Upper lobe of left lung (tissue), 4 donors: Measurements from ENCODE around the gene NPC1.
A peak's percentile ranks its signal among the peaks of the same experiment; 100 is the strongest.

ENCODE experiments used
- CTCF ChIP-seq, 6 experiments: fragments of 450-650 bp in 4 of 6; fragments of 200-600 bp in 2 of 6; sonication (generic) in 2 of 6; IDR thresholded peaks; one replicate each; pipeline ENCODE4 v1.5.1; 2016 to 2019; ENCODE audit warnings: antibody characterized with exemption in 6 of 6
- EP300 ChIP-seq, 4 donors: sonication (generic); formaldehyde crosslinking; IDR thresholded peaks; one replicate each; pipeline ENCODE4 v1.5.1; 2017; ENCODE audit warnings: antibody characterized with exemption in 4 of 4, control low read depth in 2 of 4
- POLR2A ChIP-seq, 4 donors: fragments of 450-650 bp; IDR thresholded peaks; one replicate each; pipeline ENCODE4 v1.5.1; 2016 to 2017; ENCODE audit warnings: antibody characterized with exemption in 4 of 4, mild to moderate bottlenecking in 2 of 4
- POLR2AphosphoS5 ChIP-seq, 2 donors: sonication (generic); formaldehyde crosslinking; IDR thresholded peaks; one replicate each; pipeline ENCODE4 v1.5.1; 2017; ENCODE audit warnings: antibody characterized with exemption in 2 of 2

- TF ChIP-seq CTCF (IDR thresholded peaks at IDR 0.05) (no peak), POLR2A (IDR thresholded peaks at IDR 0.05) (no peak), POLR2AphosphoS5 (IDR thresholded peaks at IDR 0.05) (peak; percentile 17 to 40), EP300 (IDR thresholded peaks at IDR 0.05) (peak in 2 of 4 donors; percentile 39 to 82)
Measured at GRCh38 chr18:23627321-23627720, 41.0 kb upstream of the NPC1 start.
